Melanocyte of skin (primary cell): Measurements from ENCODE around the gene ITCH. TPM values are rescaled to one million over a fixed set of nuclear protein-coding genes. Genes with fewer than 3 reads are reported as not detected.

ENCODE experiments used
- small RNA-seq, 2 donors: library from RNA; depleted of rRNA; stranded (forward); fragments of <200 nt; gene quantifications; one replicate each; pipeline ENCODE3, GENCODE V24; 2012
- total RNA-seq, 2 donors: library from RNA; depleted of rRNA; stranded (reverse); fragments of >200 nt; gene quantifications; 2 replicates each; pipeline ENCODE4 v1.2.3, GENCODE V29; 2012

ITCH gene
- total RNA-seq: 10 to 100 TPM; 44.4 to 50.6 TPM

DNA sequence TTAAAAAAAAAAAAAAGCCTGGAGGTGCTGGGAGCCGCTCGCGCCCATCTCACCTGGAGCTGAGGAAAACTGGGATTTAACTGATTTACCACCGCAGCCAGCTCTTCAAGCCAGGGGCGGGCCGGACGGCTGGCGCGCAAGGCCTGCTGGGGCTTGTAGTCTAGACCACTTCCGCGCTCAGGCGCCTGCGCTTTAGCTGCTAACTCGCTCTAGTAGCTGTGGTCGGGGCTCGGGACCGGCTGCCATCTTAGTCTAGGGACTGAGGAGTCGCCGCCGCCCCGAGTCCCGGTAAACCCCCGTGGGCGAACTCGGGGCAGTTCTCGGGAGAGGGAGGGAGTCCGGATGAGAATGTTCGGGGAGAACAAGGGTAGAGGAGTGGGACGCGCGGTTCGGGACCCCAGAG is at the start of gene ITCH:
ITCH (plus strand) TSS at position 212 of the 403 bp plus-strand sequence. CDS start 30,539 bp downstream, outside the sequence.

DNA sequence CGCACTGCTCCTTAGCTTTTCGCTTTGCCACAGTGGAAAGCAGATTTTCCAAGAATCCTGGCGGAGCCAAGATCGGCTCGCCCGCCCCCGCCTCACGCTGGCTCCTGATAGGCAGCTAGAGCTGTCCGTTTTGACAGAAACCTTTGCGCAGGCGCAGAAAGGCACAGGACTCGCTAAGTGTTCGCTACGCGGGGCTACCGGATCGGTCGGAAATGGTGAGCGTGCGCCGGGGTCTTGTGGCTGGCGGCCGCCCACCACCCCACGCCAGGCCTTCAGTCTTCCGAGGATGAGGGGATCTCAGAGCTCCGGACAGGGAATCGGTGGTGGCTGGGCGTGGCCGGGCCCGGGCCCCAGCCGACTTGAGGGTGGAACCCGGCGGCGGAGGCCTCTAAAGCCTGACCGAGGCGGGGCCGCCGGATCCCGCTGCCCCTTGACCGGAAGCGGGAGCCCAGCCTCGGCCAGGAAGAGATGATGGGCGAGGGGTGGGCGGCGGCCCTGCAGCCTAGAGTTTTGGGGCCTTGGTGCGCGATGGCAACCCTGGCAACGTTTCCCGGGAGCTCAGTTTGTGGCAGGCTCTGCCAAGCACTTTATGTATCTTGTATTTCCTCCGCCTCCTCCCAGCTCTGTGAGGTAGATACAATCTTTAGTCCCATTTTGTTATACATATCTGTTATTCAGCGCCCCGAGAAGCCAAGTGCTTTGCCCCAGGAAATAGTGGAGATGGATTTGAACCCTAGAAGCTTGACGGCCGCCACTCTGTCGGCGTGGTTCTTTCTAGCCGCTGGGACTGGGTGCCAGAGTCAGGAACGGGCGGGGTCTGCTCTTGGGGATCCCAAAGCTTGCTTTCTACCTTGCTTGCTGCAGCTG is 153.4 kb downstream of the ITCH start, which contains the start of gene DYNLRB1:
DYNLRB1 (plus strand) TSS at position 176 of the 867 bp plus-strand sequence; CDS start at position 213, 37 bp downstream.

DNA sequence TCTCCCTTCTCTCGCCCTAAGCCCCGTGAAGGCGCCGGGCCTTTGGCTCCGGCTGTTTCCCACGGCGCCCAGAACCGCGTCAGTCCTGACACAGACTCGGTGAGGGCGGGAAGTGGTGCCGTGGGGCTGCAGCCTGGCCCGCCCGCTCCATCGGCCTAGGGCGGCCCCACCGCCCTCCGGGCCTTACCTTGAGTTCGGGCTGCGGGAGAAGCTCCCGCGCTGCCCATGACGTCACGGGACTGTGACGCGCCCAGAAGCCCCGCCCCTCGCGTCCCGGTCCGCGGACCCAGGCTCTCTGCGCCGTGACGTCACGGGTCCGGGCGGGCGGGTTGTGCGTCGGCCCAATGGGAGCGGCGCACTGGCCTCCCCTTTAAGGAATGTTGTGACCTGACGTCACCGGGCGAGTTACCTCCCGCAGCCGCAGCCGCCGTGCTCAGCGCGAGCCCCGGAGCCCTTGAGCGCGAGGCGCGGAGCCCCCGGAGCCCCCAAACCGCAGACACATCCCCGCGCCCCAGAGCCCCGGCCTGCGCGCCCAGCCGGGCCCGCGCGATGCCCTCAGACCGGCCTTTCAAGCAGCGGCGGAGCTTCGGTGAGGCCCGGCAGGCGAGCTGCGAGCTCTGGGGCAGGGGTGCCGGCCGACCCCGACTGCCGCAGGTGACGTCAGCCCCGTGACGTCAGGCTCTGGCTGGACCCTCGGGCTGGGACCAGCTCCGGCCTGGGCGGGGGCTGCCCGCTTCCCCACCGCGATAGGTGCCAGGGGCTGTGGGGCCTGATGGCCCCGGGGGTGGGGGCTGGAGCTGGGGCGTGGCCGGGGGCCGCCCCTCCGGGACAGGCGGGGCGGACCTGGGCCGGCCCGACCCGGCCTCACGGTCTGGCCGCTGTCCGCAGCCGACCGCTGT is 195.5 kb downstream of the ITCH start, which contains the start of gene MAP1LC3A:
MAP1LC3A (plus strand) TSS at position 399 of the 899 bp plus-strand sequence; CDS start at position 550, 151 bp downstream.

Small RNA genes lying within 50 kb of the gene (small RNA-seq; reads per million reads assigned to genes)
- 0 reads per million in 2 donors for gene AL356299.1
- 0 reads per million in 2 donors for gene MIR644A
- gene RF00019: 0 reads per million in 2 donors

Other genes starting within 250 kb of the ITCH start
- not detected for gene ASIP, start 121.8 kb upstream of the ITCH start, total RNA-seq
- 100 to 1,000 TPM in 1 of 2 donors, 10 to 100 TPM in 1; 89.1 to 164 TPM for gene AHCY, start 59.9 kb upstream of the ITCH start, total RNA-seq
- gene DYNLRB1, start 153.1 kb downstream of the ITCH start, total RNA-seq: 100 to 1,000 TPM in 1 of 2 donors, 10 to 100 TPM in 1; 82.9 to 100 TPM
- gene MAP1LC3A, start 195.4 kb downstream of the ITCH start, total RNA-seq: 10 to 100 TPM in 1 of 2 donors, 1 to 10 TPM in 1; 6.0 to 22.4 TPM